GM18520 (cell line): ENCODE measurements around the gene CLIC5.

Experiments
- ATAC-seq: cut with Tn5 transposase; IDR thresholded peaks from one replicate; pipeline ENCODE4 v1.9.1; 2021; ENCODE audit not compliant: unreplicated experiment

Gene CLIC5

GRCh38 chr6:45851034-45851400 is 164.6 kb downstream of the CLIC5 start:
- no peak for ATAC-seq

GRCh38 chr6:45850378-45851033 is 165.2 kb downstream of the CLIC5 start:
- no peak for ATAC-seq

GRCh38 chr6:45845567-45845966 is 170.1 kb downstream of the CLIC5 start:
- ATAC-seq: no peak

GRCh38 chr6:45844986-45845385 is 170.7 kb downstream of the CLIC5 start:
- no peak for ATAC-seq

GRCh38 chr6:45843848-45844521 is 171.7 kb downstream of the CLIC5 start:
- ATAC-seq: no peak

- ATAC-seq: no peak
These were observed 174.6 kb downstream of the CLIC5 start for GRCh38 chr6:45841062-45841461.

- no peak for ATAC-seq
These were observed 176.7 kb downstream of the CLIC5 start for GRCh38 chr6:45838996-45839395.

GRCh38 chr6:45838451-45838850 is 177.2 kb downstream of the CLIC5 start:
- ATAC-seq: no peak

- ATAC-seq: no peak
These were observed 178.0 kb downstream of the CLIC5 start for GRCh38 chr6:45837541-45838200.

- ATAC-seq: no peak
These were observed 178.7 kb downstream of the CLIC5 start for GRCh38 chr6:45836984-45837383.

GRCh38 chr6:45836438-45836824 is 179.2 kb downstream of the CLIC5 start:
- no peak for ATAC-seq

- ATAC-seq: no peak
These were observed 179.8 kb downstream of the CLIC5 start for GRCh38 chr6:45835721-45836437.

- no peak for ATAC-seq
These were observed 183.6 kb downstream of the CLIC5 start for GRCh38 chr6:45832063-45832462.
